ENCODE results near the gene SNX13.
"Not testable (repeated sequence)": the region's sequence is repeated elsewhere in the genome, so short reads cannot be mapped to it uniquely, and the experiment has no call there.

The SNX13 gene

DNA sequence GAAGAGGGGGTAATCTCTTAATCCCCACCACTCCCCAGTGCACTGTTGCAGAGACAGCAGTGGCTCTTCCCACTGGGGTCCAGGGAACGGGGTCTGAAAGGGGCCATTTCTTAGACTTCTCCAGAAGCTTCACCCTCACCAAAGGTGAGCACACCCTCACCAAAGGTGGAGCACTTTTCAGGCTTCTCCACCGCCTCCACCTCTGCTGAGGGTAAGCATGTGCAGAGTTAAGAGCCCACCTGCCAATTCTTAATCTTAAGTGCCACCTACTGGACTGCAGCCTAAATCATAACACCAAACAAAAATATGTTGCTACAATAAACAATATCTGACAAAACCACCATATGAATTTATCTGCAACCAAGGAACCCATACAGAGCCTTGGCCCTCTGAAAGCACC, 27.0 kb downstream of the SNX13 start:
- no peak for DNase-seq (ENCODE audit: low spot score)

DNA sequence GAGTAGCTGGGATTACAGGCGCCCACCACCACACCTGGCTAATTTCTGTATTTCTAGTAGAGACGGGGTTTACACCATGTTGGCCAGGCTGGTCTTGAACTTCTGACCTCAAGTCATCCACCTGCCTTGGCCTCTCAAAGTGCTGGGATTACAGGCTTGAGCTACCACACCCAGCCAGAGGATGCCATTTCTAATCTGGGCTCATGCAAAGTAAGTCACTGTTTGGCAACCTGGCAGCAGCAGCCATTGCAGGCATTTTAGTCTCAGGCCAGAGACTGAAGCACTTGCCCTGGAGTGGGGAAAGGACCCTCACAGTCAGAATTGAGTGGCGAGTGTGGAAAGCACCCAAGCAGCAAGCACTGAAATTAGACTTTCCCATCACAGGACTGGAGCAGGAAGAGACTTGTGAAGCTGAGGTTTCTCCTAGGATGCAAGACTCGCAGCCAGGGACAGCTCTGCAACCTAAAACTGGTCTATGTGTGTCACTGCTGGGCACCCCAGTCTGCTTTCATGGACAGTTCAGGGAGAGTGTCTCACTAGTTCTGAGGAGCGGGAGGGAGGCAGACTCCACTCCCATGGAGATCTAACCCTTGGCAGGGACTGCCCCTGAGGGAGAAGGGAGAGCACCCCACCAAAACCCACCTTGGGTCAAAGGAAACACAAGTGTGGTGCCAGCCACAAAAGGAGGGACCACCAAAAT, 27.6 kb downstream of the SNX13 start:
- DNase-seq (ENCODE audit: low spot score): no peak

DNA sequence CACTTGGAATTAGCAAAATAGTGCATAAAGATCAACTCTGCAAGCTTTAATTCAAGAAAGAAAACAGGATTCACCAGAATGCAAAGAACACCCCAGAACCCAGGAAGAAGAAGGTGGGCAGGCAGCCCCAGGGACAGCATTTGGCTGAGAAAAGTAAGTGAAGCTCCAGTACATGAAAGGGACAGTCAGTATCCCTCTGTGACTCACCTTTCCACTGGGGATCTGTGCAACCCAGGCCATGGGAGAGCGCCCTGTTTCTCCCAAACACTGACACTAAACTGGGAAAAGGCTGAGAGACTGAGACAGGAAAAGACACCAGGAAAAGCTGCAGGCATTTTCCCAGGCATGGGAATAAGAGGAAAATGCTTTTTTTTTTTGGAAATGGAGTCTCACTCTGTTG, 28.2 kb downstream of the SNX13 start:
- no peak for DNase-seq (ENCODE audit: low spot score)

DNA sequence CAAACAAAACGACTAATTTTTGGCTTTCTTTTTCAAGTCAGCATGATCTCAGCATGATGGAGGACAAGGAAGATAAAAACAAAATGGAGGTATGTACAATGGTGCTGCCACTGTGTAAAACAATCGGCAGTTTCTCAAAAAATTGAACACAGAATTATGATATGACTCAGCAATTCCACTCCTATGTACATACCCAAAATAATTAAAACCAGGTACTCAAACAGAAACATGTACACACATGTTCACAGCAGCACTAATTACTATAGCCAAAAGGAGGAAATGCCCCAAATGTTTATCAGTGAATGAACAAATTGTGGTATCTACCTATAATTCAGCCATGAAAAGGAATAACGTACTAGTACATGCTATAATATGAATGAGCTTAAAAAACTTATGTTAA, 29.9 kb downstream of the SNX13 start:
- no peak for DNase-seq (ENCODE audit: low spot score)

DNA sequence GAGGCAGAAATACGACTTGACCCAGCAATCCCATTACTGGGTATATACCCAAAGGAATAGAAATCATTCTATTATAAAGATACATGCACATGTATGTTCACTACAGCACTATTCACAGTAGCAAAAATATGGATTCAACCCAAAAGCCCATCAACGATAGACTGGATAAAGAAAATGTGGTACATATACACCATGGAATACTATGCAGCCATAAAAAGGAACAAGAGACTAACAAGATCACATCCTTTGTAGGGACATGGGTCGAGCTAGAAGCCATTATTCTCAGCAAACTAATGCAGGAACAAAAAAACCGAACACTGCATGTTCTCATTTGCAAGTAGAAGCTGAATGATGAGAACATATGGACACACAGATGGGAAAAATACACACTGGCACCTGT, 31.0 kb downstream of the SNX13 start:
- DNase-seq (ENCODE audit: low spot score): not testable (repeated sequence)

DNA sequence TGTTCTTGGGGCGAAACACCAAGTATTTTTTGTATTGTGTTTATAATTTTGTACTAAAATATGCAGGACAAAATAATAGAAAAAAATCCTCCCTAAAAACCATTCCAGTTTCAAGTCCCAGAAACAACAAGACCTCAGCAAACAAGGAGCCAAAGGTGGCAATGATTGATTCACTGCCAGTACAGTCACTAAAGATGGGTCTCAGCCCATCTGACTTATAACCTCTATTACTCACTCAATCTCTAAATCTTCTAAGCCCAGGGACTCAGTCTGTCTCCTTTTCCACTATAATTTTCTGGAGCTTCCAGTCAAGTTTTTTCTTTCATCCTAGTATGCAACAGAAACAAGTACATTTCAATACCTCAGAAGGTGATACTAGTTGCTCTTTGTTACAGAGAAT, 33.3 kb downstream of the SNX13 start:
- peak; percentile 3 for DNase-seq (ENCODE audit: low spot score)

DNA sequence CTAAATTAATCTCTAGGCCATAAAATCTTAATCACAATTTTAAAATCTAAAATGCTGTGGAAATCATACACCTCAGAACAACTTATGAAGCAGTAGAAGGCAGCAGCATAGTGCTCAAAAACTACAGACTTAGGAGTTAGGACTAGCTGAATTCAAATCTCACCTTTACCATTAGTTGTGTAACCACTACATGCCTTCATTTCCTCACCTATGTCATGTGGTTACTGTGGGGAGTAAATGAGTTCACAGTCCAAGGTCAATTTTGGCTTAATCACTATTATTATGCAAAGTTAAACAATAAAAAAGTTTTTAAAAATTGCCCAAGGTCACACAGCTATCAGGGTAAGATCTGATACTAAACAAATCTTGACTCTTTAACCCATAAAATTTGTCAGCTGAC, 37.0 kb downstream of the SNX13 start:
- peak; percentile 11 for DNase-seq (ENCODE audit: low spot score)

DNA sequence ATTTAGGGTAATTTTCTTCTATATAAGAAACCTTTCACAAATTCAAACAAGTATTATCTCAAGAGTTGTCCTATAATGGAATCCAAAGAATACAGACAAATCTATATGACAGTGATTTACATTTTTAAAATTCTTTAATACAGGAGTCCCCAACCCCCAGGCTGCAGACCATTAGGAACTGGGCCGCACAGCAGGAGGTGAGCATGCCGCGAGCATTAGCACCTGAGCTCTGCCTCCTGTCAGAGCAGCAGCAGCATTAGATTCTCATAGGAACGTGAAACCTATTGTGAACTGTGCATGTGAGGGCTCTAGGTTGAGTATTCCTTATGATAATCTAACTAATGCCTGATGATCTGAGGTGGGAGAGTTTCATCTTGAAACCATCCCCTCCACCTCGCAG, 37.7 kb downstream of the SNX13 start:
- DNase-seq (ENCODE audit: low spot score): no peak

DNA sequence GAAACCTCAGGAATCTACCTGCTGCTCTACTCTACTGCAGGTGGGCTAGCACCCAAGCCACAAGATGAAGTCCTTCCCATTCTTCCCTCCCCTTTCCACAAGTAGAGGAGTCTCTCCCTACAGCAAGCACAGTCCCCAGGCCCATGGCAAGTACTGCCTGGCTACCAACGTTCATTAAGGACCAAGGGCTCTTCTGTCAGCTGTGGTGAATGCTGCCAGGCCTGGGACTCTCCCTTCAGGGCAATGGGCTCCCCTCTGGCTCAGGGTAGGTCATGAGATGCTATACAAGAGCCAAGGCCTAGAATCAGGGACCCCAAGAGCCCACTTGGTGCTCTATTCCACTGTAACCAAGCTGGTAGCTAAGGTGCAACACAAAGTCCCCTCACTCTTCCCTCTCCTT, 39.8 kb downstream of the SNX13 start:
- DNase-seq (ENCODE audit: low spot score): no peak

DNA sequence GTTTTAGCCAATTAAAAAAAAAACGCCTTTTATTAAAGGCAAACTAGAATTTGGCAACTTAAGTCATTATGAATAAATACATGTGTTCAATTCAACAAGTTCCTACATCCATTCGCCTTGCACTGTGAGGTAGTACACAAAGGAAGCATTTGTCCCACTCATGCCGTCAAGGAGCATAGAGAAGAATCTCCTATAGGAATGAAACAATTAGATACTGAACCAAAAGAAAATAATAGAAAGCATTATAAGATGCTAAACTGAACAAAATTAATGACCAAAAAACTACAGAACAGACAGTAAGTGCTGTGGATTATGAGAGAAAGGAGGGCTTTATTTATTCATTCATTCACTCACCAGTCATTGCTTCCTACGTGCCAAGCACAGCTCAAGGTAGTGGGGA, 42.2 kb downstream of the SNX13 start:
- DNase-seq (ENCODE audit: low spot score): no peak

DNA sequence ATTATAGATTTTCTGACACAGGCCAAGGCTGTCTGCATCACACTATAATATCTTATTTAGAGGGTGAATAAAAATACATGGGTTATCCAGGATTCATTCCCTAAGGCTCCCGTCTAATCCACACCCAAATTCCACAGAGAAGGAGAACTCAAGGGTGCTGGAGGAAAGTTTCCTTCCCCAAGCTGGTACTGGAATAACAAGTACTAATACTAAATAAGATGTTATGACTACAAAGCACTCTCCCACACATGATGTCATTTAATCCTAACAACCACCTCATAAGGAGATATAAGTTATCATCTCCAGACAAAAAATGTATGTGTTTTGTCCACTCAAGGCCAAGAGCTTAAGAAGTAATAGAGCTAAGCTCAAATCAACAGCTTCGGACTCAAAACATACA, 53.0 kb downstream of the SNX13 start:
- no peak for DNase-seq (ENCODE audit: low spot score)

DNA sequence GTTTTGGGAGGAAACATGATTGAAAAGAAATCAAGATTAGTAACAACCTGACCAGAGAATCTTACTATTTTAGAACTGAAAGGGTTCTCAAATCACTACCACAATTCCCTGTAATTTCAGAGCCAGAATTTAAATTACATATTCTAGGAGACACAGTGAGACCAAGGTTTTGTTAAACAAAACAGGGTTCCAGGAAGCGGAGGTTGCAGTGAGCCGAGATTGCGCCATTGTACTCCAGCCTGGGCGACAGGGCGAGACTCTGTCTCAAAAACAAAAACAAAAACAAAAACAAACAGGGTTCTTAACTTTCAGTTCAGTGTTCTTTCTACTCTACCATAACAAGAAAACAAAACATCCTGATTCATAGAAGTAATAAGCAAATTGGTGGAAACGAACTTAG, 57.6 kb downstream of the SNX13 start:
- DNase-seq (ENCODE audit: low spot score): no peak

DNA sequence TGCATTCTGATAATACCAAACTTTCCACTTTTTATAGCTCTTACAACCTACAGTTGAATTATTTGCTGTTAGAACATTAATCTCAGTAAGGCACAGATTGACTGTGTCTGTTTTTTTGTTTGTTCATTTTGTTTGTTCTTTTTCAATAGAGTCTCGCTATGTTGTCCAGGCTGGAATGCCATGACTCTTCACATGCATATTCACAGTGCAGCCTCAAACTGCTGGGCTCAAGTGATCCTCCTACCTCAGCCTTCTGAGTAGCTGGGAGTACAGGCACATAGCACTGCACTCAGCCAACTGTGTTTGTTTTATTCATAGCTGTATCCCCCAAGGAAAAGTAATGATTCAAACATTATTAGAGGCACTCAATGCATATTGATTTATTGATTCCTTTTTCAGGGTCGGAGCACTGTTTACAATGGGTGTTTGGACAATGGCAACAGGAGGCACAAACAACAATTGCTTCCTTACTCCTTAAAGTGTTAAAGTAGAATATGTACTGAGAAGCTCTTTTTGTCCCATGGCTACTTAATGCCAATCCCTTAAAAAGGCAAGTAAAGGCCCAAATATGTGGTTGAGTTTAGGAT, 61.1 kb downstream of the SNX13 start:
- no peak for DNase-seq (ENCODE audit: low spot score)

DNA sequence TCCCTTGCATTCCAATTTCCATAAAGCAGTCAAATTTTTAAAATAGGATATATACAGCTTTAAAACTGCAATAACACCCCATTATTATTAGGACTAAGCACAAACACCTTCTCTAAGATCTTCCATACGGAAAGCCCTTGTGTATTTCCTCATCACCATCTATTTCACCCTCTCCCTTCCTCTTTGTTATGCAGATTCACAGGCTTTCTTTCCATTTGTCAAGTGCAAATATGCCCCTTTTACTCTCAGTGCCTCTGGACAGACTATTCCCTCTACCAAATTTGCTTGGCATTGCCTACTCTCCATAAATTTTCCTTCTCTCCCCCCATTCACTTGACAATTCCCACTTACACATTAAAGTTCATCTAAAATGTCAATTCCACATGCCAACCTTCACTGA, 61.7 kb downstream of the SNX13 start:
- no peak for DNase-seq (ENCODE audit: low spot score)

DNA sequence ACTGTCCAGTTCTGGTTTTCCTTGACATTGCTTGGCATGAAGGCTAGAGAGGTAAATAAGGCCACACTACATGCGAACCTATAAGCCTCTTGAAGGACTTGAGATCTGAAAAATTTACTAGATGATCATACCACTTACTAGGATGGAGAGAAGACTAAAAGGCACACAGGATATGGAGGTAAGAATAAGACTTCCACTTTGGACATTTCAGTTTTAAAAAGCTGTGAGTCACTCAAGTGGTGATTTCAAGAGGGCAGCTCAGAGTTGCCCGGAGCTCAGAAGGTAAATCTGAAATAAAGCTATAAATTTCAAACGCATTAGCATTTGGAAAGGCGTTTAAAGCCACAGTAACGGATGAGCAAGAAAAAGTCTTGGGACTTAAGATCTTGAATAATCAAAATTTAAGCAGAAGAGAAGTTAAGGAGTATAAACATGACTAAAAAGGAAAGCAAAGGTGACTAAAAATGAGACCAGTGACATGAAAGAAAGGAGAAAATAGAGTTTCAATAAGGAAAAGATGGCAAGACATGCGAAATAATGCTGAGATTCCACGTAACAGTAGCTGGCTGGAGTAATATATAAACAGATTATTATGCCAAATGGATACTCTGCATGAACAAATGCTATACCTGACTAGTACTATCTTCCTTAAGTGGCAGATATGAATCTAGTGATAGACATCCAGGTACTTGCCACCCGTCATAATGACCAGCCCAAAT, 68.3 kb downstream of the SNX13 start:
- no peak for DNase-seq (ENCODE audit: low spot score)

DNA sequence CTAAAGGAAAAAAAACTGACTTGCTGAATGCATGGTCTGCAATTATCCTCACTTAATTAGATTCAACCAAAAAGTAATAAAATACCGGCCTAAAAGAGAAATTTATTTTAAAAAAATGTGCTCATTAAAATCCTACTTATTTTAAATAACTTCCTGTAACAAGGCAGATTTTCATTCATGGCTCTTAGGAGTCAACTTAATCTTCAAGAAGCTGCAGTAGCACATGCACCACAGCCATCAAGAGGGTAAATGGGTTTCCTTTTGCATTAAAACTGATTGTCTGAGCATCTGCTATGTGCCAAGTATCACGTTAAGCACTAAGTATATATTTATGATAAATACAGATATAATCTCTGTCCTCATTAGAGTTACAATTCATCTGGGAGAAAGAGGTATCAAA, 69.9 kb downstream of the SNX13 start:
- DNase-seq (ENCODE audit: low spot score): no peak

DNA sequence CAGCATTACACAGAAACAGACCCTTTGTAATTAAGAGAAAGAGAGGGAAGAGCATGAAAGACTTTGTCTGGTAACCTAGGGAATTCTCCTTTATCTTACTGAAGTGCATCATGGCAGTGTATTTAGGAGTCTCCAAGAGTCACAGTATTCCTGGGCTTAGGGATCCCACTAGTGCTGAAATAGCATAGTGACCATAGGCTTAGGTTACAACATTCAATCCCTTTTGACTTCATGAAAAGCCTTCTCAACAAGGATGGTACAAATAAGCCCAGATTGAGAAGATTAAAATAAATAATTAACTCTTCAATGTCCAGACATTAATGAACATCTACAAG, 76.5 kb downstream of the SNX13 start:
- DNase-seq (ENCODE audit: low spot score): no peak

DNA sequence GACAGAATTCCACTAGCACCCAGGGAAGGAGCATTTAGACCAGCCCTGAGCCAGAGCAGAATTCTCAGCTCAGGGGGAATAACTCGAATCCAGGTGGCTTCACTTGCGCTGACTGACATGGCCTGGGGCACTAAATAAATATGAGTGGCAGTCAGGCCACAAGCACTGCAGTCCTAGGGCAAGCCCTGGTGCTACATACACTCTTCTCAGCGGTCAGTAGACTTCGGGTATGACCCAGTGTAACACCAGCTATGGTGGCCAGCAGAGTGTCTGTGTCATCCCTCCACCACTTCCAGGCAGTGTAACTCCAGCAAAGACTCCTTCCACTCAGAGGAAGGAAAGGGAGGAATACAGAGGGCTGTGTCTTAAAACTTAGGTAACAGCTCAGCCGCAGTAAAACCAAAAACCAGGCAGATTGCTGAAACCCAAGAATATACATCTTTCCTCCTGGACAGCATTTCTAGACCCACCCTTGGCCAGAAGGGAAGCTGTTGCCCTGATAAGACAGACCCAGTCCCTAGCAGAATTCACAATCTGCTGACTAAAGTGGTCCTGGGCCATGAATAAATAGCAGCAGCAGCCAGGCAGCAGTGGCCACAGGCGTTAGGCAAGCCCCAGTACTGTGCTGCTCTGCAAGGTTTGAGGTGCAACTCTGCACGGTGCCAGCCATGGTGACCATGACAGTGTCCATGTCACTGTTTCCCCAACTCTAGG, 77.0 kb downstream of the SNX13 start:
- no peak for DNase-seq (ENCODE audit: low spot score)

DNA sequence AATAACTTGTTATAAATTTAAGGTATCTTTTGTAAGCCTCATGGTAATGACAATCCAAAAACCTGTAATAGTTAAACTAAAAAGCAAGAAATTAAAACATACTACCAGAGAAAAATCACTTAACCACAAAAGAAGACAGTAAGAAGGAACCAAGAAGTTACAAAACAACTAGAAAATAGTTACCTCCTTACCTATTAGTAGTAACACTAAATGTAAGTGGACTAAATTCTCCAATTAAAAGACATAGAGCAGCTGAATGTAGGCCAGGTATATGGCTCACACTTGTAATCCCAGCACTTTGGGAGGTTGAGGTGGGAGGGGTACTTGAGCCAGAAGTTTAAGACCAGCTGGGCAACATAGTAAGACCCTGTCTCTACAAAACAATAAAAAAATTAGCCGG, 84.0 kb downstream of the SNX13 start:
- DNase-seq (ENCODE audit: low spot score): no peak

DNA sequence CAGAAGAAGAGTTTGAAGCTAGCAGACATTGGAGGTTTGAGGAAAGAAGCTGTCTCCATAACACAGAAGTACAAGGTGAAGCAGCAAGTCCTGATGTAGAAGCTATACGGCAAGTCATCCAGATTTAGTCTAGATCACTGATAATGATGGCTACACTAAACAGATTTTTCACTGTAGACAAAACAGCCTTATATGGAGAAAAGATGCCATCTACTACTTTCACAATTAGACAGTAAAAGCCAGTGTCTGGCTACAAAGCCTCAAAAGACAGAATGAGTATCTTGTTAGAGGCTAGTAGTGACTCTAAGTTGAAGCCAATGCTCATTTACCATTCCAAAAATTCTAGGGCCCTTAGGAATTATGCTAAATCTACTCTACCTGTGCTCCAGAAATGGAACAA, 85.1 kb downstream of the SNX13 start:
- no peak for DNase-seq (ENCODE audit: low spot score)

DNA sequence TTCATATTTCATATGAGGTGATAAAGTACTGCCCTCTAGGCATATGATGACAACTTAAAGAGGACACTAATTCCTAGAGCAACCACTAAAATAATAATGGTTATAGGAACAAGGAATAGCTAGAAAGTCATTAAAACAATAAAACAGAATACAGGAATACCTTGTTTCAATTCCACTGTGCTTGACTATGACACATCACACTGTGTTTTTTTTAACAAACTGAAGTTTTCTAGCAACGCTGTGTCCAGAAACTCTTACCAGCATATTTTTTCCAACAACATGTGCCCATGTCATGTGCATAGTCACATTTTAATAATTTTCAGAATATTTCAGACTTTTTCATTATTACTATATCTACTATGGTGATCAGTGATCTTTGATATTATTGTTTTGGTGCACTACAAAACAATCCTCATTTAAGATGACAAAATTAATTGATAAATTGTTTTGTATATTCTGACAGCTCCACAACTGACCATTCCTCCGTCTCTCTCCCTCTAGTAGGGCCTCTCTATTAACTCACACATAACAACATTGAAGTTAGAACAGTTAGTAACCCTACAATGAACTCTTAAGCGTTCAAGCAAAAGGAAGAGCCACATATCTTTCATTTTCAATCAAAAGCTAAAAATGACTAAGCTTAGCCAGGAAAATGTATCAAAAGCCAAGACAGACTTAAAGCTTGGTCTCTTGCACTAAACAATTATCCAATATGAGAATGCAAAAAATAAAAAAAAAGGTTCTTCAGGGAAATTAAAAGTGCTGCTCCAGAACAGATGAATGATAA, 85.8 kb downstream of the SNX13 start:
- no peak for DNase-seq (ENCODE audit: low spot score)

DNA sequence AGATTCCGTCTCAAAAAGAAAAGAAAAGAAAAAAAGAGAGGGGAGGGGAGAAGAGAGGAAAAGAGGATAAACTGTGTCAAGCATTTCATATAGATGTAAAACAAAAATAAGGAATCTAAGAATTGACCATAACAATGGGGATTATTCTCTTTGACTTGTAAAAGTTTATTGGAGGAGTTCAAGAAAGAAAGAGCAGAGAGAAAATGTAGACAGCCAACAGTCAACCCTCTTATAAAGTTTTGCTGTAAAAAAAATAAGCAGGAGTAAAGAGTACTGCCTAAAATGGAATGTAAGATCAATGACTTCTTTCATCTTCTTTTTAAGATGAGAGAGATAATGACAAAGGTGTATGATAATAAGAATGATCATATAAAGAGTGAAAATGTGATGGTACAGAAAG, 87.9 kb downstream of the SNX13 start:
- no peak for DNase-seq (ENCODE audit: low spot score)
